Epithelial cell of prostate (primary cell): ENCODE results near the gene PRSS12.

Experiments used
- DNase-seq: peaks from one replicate; pipeline ENCODE4 v3.0.0-alpha.2; 2011; ENCODE audit warnings: low read depth, low spot score
- H3K27ac ChIP-seq: fragments of 450-650 bp; 2 replicates; pipeline ENCODE4 v1.5.1; 2017; ENCODE audit warnings: mild to moderate bottlenecking

The PRSS12 gene

GRCh38 chr4:118235566-118236120 lies 117.2 kb downstream of the PRSS12 start:
- H3K27ac ChIP-seq, result no peak overlapping the region
- no peak for DNase-seq
